Ovary (tissue), 9 donors: ENCODE results near the gene BLVRA. TPM values are rescaled to one million over a fixed set of nuclear protein-coding genes. Genes with fewer than 3 reads are reported as not detected.

ENCODE experiments used
- DNase-seq, 5 donors: peaks; one replicate each; pipeline ENCODE4 v3.0.0-alpha.2; 2019 to 2020
- H3K27ac ChIP-seq, 2 donors: fragments of 200-600 bp; one replicate each; pipeline versions ENCODE4 v1.5.1 to v1.8.0; 2019 to 2022
- H3K27me3 ChIP-seq: fragments of 200-600 bp; one replicate; pipeline ENCODE4 v1.8.0; 2022
- H3K36me3 ChIP-seq: fragments of 200-600 bp; sonication (generic); one replicate; pipeline ENCODE4 v1.5.1; 2019
- H3K4me1 ChIP-seq: one replicate; pipeline ENCODE4 v1.8.1; 2013; ENCODE audit warnings: mild to moderate bottlenecking, moderate library complexity; ENCODE audit not compliant: insufficient read depth
- H3K4me3 ChIP-seq: fragments of 200-600 bp; sonication (generic); one replicate; pipeline ENCODE4 v1.5.1; 2017
- H3K9me3 ChIP-seq, 2 donors: fragments of 200-600 bp in 1 of 2; sonication (generic) in 1 of 2; one replicate each; pipeline versions ENCODE4 v1.5.1 to v1.8.1; 2013 to 2019; ENCODE audit warnings: mild to moderate bottlenecking in 1 of 2, moderate library complexity in 1 of 2
- EP300 ChIP-seq: sonication (generic); formaldehyde crosslinking; IDR thresholded peaks from one replicate; pipeline ENCODE4 v1.6.1; 2017; ENCODE audit warnings: antibody characterized with exemption
- POLR2A ChIP-seq: fragments of 450-650 bp; IDR thresholded peaks from one replicate; pipeline ENCODE4 v1.6.1; 2017; ENCODE audit warnings: antibody characterized with exemption, mild to moderate bottlenecking, moderate library complexity
- WGBS, 3 donors: extraction: QIAGEN DNeasy Blood & Tissue Kit in 1 of 3; methylation state at CpG; one replicate each; pipeline versions ENCODE4 v1.1.5 to v1.1.7; 2013 to 2017; 5-methylcytosine and 5-hydroxymethylcytosine counted together
- intact Hi-C, 4 donors: fragments of 100-400 bp; cut with DNase I; formaldehyde crosslinking; loops; one replicate each; pipeline versions ENCODE4 v1.11.0 to v1.15.1; 2022 to 2023
- polyA plus RNA-seq, 2 donors: library from polyadenylated mRNA; stranded (reverse); fragments of 200-250 nt in 1 of 2; fragments of 350-450 nt in 1 of 2; fragmentation: Illumina TruSeq in 1 of 2; extraction: RNeasy Lipid Tissue Mini Kit (QIAGEN cat#74804) in 1 of 2; gene quantifications; one replicate each; pipeline ENCODE4 v1.2.3, GENCODE V29; 2013 to 2014
- total RNA-seq, 7 donors: library from RNA; depleted of rRNA in 2 of 7; stranded (reverse); fragments of >200 nt in 2 of 7; fragmentation: NEBNext Ultra II Directional in 3 of 7; extraction: Animal tissue kit (Norgen Biotek cat#: 25700) in 3 of 7; gene quantifications; one replicate each; pipeline versions ENCODE4 v1.1.0 to v1.2.4, GENCODE V29; 2016 to 2023
- TF ChIP-seq, protein P1 (sequence below), 3 donors: fragments of 450-650 bp in 2 of 3; fragments of 200-600 bp in 1 of 3; IDR thresholded peaks; one replicate each; pipeline versions ENCODE4 v1.5.1 to v1.8.0; 2016 to 2022; ENCODE audit warnings: antibody characterized with exemption in 3 of 3, mild to moderate bottlenecking in 1 of 3
- donor health status: DM: no; HTN: no; CAD: no; lungs with moderate emphysema.
- donor health status: DM: no; HTN: no; CAD: no.
- donor health status: Bipolar disorder and iron deficiency.
- donor health status: DM: yes; HTN: yes; CAD: no.
- donor health status: DM: no; HTN: no; CAD: no.
- donor health status: DM: yes; HTN: yes; CAD: no.

Gene BLVRA
- total and polyA plus RNA-seq, 9 donors: 47.6 to 75.1 (median 65.2) TPM

GRCh38 chr7:43766564-43766963, 8.1 kb downstream of the BLVRA start:
- DNase-seq: no peak
- intact Hi-C loops: no loop called here
- Histone ChIP-seq H3K4me1 (peaks cover 11% of the 10 kb centered on the region), H3K27ac (no peak overlapping the region), H3K4me3 (no peak overlapping the region), H3K36me3 (no peaks in the 10 kb centered on the region), H3K27me3 (no peaks in the 10 kb centered on the region), H3K9me3 (no peaks in the 10 kb centered on the region)
- 61 to 68% (median 66%) methylated on average over 8 of the region's 8 CpGs for WGBS, 3 donors
- TF ChIP-seq, protein P1, sequence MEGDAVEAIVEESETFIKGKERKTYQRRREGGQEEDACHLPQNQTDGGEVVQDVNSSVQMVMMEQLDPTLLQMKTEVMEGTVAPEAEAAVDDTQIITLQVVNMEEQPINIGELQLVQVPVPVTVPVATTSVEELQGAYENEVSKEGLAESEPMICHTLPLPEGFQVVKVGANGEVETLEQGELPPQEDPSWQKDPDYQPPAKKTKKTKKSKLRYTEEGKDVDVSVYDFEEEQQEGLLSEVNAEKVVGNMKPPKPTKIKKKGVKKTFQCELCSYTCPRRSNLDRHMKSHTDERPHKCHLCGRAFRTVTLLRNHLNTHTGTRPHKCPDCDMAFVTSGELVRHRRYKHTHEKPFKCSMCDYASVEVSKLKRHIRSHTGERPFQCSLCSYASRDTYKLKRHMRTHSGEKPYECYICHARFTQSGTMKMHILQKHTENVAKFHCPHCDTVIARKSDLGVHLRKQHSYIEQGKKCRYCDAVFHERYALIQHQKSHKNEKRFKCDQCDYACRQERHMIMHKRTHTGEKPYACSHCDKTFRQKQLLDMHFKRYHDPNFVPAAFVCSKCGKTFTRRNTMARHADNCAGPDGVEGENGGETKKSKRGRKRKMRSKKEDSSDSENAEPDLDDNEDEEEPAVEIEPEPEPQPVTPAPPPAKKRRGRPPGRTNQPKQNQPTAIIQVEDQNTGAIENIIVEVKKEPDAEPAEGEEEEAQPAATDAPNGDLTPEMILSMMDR (IDR thresholded peaks at IDR 0.05): no peak
- TF ChIP-seq POLR2A (no peak), EP300 (no peak)

DNA sequence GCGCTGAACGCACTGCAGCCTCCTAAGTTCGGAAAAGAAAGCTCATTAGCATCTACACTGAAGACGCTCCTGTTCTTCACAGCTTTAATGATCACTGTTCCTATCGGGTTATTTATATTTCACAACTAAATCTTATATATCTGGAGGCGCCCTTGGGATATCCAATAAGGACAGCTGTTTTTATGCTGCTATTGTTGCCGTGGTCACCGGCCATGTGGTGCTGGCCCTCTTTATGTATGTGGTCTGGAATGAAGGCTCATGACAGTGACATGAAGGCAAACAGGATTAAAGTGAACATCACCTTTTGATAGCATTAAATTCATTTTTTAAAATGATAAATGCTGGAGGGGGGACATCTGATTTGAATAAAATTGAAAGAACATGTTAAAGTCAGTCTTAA, 8.8 kb downstream of the BLVRA start:
- WGBS, 3 donors: 86 to 91% (median 87%) methylated on average over 8 of the region's 8 CpGs
- Histone ChIP-seq H3K36me3 (no peaks in the 10 kb centered on the region), H3K27ac (no peak overlapping the region), H3K4me1 (peaks cover 11% of the 10 kb centered on the region), H3K27me3 (no peaks in the 10 kb centered on the region), H3K4me3 (no peak overlapping the region), H3K9me3 (no peaks in the 10 kb centered on the region)
- TF ChIP-seq, protein P1 (IDR thresholded peaks at IDR 0.05): no peak
- TF ChIP-seq EP300: no peak
- no peak for TF ChIP-seq POLR2A
- intact Hi-C loops: no loop called here
- no peak for DNase-seq

DNA sequence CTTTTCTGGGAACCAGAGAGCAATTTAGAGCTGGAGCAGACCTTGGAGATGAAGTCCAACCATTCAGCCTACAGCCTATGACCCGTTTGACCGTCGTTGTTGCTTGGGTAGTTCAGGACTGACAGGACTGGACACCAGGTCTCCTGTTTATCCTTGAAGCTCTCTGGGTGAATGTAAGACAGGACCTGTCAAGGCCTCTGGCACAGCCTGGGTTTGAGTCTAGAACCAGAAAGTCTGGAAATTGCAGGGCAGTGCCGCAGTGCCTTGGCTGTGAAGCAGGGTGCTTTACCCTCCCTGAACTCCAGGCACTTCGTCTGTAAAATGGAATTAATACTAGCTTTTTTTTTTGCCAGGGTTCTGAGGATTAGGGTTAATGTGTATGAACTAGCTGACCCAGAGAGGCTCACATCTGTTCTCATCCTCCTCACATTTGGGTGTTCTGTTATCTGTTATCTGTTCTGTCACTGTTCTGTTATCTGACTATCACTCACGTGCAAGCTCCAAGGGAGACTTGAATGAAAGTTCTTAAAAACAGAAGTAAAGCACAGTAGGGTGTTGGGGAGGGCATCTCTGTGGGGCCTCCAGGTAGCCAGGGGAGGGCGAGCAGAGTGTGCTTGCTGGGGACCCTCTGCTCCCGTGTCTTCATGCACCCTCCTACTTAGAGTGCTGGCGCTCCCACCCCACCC, 9.9 kb downstream of the BLVRA start:
- Histone ChIP-seq H3K36me3 (no peaks in the 10 kb centered on the region), H3K27me3 (no peaks in the 10 kb centered on the region), H3K4me1 (peaks cover 3% of the 10 kb centered on the region), H3K27ac (no peak overlapping the region), H3K9me3 (no peaks in the 10 kb centered on the region), H3K4me3 (no peak overlapping the region)
- no peak for TF ChIP-seq POLR2A
- TF ChIP-seq, protein P1 (IDR thresholded peaks at IDR 0.05): no peak
- no peak for TF ChIP-seq EP300
- WGBS, 3 donors: 81 to 88% (median 88%) methylated on average over 9 of the region's 9 CpGs
- DNase-seq: no peak
- intact Hi-C loops: no loop called here

DNA sequence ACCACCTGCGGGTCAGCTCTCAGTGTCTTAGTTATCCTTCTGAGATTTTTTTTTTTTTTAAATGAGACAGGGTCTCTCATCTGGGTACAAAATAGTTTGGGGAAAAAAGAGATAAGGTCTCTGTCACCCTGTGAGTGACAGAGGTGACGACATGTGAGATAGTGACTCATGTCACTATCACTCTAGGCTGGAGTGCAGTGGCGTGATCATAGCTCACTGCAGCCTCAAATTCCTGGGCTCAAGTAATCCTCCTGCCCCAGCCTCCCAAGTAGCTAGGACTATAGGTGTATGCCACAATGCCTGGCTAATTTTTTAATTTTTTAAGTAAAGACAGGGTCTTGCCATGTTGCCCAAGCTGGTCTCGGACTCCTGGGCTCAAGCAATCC, 10.4 kb downstream of the BLVRA start:
- intact Hi-C loops: no loop called here
- WGBS, 3 donors: 88 to 94% (median 91%) methylated on average over 4 of the region's 4 CpGs
- Histone ChIP-seq H3K4me1 (peaks cover 2% of the 10 kb centered on the region), H3K27ac (no peak overlapping the region), H3K4me3 (no peak overlapping the region), H3K27me3 (no peaks in the 10 kb centered on the region), H3K9me3 (no peaks in the 10 kb centered on the region), H3K36me3 (no peaks in the 10 kb centered on the region)
- TF ChIP-seq EP300 (no peak), POLR2A (no peak)
- TF ChIP-seq, protein P1 (IDR thresholded peaks at IDR 0.05): no peak
- DNase-seq: no peak
